A673 (cell line): Measurements from ENCODE around the gene PIGP.

Experiments
- CTCF ChIP-seq: fragments of 300-800, 200-600 bp; sonication (generic); conservative IDR thresholded peaks from 2 replicates; pipeline ENCODE4 v1.5.1; 2017; ENCODE audit warnings: low read depth, mild to moderate bottlenecking, antibody characterized with exemption, low read length, moderate library complexity, mixed read lengths
- EZH2 ChIP-seq: fragments of 200-600 bp; sonication (generic); IDR thresholded peaks from 2 replicates; pipeline ENCODE4 v1.6.1; 2017; ENCODE audit warnings: borderline replicate concordance, low read depth, mild to moderate bottlenecking, mixed read lengths, antibody characterized with exemption, low read length; ENCODE audit not compliant: poor library complexity, severe bottlenecking

GRCh38 chr21:37060296-37060695, 12.6 kb downstream of the PIGP start:
- TF ChIP-seq CTCF (no peak), EZH2 (no peak)
